ENCODE data around the gene GLIS1. TPM values are rescaled to one million over a fixed set of nuclear protein-coding genes. Genes with fewer than 3 reads are reported as not detected.

Gene GLIS1
- total RNA-seq, 1 donor from 2014 or later = not detected

- Histone ChIP-seq H3K4me1 (no peaks in the 10 kb centered on the region), H3K36me3 (no peaks in the 10 kb centered on the region), H3K27ac (no peak overlapping the region), H3K27me3 (no peaks in the 10 kb centered on the region), H3K9me3 (no peaks in the 10 kb centered on the region), H3K4me3 (no peak overlapping the region)
- no peak for DNase-seq (ENCODE audit: low spot score in 2 of 2)
- intact Hi-C loops (cut with DNase I) = loop anchor here (1.0 to 10.0 kb wide), 3 partner anchors 110 to 269 kb away; no protein-coding TSS in a partner anchor
- no peak for TF ChIP-seq CTCF (IDR thresholded peaks at IDR 0.05)
Measured at GRCh38 chr1:53484705-53485477, 254.1 kb downstream of the GLIS1 start.

- TF ChIP-seq CTCF (IDR thresholded peaks at IDR 0.05) = no peak
- Histone ChIP-seq H3K36me3 (no peaks in the 10 kb centered on the region), H3K4me3 (no peak overlapping the region), H3K27me3 (no peaks in the 10 kb centered on the region), H3K4me1 (no peaks in the 10 kb centered on the region), H3K27ac (no peak overlapping the region), H3K9me3 (no peaks in the 10 kb centered on the region)
- intact Hi-C loops (cut with DNase I) = loop anchor here (10.0 kb wide), 1 partner anchor 111 kb away; no protein-coding TSS in a partner anchor
- no peak for DNase-seq (ENCODE audit: low spot score in 2 of 2)
Measured at GRCh38 chr1:53483656-53484055, 255.3 kb downstream of the GLIS1 start.

- TF ChIP-seq CTCF (IDR thresholded peaks at IDR 0.05) = no peak
- no peak overlapping the region for H3K4me3 ChIP-seq
- intact Hi-C loops (cut with DNase I) = loop anchor here (10.0 kb wide), 1 partner anchor 112 kb away; no protein-coding TSS in a partner anchor
- H3K4me1 ChIP-seq = no peaks in the 10 kb centered on the region
- no peak overlapping the region for H3K27ac ChIP-seq
- no peaks in the 10 kb centered on the region for H3K9me3 ChIP-seq
- no peaks in the 10 kb centered on the region for H3K27me3 ChIP-seq
- no peak for DNase-seq (ENCODE audit: low spot score in 2 of 2)
- H3K36me3 ChIP-seq = no peaks in the 10 kb centered on the region
Measured at GRCh38 chr1:53483170-53483569, 255.8 kb downstream of the GLIS1 start.

GRCh38 chr1:53482441-53483153 is 256.4 kb downstream of the GLIS1 start:
- no peak for TF ChIP-seq CTCF (IDR thresholded peaks at IDR 0.05)
- no peak for DNase-seq (ENCODE audit: low spot score in 2 of 2)
- Histone ChIP-seq H3K27me3 (no peaks in the 10 kb centered on the region), H3K4me1 (no peaks in the 10 kb centered on the region), H3K9me3 (no peaks in the 10 kb centered on the region), H3K27ac (no peak overlapping the region), H3K36me3 (no peaks in the 10 kb centered on the region), H3K4me3 (no peak overlapping the region)
- intact Hi-C loops (cut with DNase I) = loop anchor here (10.0 kb wide), 1 partner anchor 112 kb away; no protein-coding TSS in a partner anchor

GRCh38 chr1:53481456-53481855 is 257.5 kb downstream of the GLIS1 start:
- H3K36me3 ChIP-seq = no peaks in the 10 kb centered on the region
- no peaks in the 10 kb centered on the region for H3K4me1 ChIP-seq
- no peak for DNase-seq (ENCODE audit: low spot score in 2 of 2)
- no peaks in the 10 kb centered on the region for H3K27me3 ChIP-seq
- no peak overlapping the region for H3K4me3 ChIP-seq
- no peak overlapping the region for H3K27ac ChIP-seq
- intact Hi-C loops (cut with DNase I) = loop anchor here (10.0 kb wide), 1 partner anchor 113 kb away; no protein-coding TSS in a partner anchor
- no peaks in the 10 kb centered on the region for H3K9me3 ChIP-seq
- no peak for TF ChIP-seq CTCF (IDR thresholded peaks at IDR 0.05)
